ENCODE measurements around the gene TM4SF5.

The TM4SF5 gene

DNA sequence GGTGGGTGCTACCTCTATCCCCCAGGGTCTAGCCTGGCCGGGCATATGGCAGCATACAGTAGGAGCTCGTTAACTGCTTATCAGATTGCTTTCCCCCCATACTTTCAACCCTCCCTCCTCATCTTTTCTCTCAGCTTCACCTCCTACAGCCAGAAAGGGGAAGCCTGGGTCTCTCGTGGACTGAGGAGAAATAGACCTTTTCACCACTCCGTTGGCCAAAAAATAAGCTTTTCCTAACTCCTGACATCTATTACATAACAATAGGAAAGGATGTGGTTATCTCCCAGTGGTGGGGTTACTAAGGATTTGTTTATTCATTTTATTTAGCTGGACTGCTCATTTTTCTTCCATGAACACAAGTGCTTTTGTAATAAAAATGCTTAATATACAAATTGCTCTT lies 23.0 kb upstream of the TM4SF5 start:
- no peak for DNase-seq

DNA sequence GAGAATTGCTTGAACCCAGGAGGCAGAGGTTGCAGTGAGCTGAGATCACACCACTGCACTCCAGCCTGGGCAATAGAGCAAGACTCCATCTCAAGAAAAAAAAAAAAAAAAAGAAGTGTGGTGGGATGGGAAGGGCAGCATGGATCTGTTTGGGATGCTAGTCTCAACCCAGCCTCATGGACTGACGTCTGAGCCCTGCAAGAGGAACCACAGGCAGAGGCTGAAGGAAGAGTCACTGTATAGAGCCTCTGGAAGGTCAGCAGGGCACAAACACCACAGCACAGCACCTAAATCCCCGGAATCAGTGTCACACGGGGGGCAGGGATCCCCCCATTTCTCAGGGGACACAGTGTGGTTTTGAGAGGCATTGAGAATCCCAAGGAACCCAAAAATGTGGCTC lies 21.1 kb upstream of the TM4SF5 start:
- DNase-seq = no peak

DNA sequence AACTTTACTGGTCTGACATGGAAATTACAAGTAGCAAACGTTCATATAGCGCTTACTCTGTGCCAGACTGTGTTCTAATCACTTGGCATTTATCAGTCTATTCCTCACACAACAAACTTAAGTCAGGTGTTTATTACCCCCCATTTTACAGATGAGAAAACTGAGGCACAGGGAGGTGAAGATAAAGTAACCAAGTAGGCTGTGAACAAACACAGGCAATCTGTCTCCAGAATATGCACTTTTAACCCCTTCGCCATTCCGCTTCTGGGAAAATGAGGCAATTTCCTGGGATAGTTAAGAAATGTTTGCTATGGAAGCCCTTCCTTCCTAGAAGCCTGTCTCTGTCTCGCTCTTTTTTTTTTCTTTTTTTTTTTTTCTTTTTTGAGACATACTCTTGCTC lies 19.8 kb upstream of the TM4SF5 start:
- no peak for DNase-seq

DNA sequence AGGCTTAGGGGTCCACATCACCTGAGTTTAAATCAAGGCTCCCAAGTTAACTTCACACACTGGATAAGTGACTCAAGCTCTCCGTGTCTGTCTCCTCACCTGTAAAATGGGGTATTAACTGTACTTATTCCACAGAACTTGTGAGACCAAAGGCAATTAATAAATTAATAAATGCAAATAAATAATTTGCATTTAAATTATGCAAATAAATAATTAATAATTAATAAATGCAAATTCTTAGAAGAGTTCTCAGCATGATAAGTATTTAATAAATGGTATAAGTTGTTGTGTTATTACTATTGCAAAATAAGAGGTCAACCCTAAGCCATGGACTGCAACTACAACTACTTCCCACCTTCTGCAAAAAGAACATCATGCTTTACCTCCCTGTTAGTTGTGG lies 18.3 kb upstream of the TM4SF5 start:
- DNase-seq = no peak

DNA sequence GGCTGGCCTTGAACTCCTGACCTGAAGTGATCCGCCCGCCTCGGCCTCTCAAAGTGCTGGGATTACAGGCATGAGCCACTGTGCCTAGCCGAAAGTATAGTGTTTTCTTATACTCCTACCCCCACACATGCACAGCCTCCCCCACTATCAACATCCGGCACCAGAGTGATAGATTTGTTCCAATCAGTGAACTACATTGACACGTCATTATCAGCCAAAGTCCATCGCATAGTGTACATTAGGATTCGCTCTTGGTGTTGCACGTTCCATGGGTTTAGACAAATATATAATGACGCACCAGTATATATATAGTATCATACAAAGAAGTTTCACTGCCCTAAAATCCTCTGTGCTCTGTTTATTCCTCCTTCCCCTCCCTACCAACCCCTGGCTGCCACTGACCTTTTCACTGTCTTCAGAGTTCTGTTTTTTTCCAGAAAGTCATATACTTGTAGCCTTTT lies 11.9 kb upstream of the TM4SF5 start:
- DNase-seq = no peak

DNA sequence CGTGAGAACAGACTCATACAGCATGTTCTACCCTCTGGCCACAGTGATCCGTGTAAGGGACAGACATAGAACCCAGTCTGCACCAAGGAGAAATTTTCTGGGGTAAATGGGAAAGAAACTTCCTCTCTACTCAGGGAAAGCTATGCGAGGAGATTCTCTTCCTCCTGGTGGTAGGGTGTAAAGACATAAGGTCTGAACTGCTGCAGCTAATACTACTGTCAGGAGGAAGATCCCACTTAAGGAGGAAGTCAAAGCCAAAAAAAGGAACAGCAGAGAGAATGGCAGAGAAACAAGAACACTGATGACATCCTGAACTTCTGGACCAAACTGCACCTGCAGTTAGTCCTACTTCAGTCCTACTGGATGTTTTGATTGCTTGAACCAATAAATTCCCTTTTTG lies 7.1 kb upstream of the TM4SF5 start:
- no peak for DNase-seq

DNA sequence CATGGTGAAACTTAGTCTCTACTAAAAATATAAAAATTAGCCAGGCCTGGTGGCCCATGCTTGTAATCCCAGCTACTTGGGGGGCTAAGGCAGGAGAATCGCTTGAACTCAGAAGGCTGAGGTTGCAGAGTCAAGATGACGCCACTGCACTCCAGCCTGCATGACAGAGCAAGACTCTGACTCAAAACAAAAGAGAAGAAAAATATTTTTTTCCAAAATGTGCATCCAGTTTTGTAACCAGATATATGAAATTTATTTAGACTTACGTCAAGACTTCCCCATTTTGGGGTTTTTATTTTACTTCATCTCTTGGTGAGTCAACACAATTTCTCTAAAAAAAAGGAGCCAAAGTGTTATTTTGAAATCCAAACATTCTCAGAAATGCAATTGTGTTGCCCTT lies 5.5 kb upstream of the TM4SF5 start:
- no peak for DNase-seq

DNA sequence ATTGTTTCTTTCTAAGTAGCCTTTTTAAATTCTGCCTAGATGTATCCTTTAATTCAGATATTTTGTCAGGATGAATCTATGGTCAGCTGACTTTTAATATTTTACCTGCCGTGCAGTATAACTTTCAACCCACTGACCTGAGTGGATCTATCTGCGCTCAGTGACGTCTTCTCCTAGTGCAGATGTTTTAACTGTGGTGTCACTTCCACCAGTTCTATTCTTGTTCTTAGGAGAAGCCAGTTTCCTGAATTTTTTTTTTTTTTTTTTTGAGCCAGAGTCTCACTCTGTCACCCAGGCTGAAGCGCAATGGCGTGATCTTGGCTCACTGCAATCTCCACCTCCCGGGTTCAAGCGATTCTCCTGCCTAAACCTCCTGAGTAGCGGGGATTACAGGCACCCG lies 5.0 kb upstream of the TM4SF5 start:
- DNase-seq = no peak

DNA sequence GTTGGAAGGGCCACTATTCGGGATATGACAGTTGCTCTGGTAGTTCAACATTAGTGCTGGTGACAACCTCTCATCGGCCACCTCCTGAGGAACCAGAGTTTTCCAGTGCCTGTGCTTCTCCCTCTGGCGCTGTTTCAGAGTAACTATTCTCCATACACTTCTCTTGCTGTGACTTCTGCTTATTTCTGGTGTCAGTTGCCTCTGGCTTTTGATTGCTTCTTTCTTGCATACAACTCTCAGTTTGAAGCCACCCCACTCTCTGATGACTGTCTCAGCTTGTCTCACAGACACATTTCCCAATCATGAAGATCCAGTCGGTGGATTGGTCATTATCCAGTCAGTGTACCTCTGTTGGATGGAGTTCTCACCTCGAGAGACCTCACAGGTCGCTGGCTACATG lies 3.4 kb upstream of the TM4SF5 start:
- DNase-seq = no peak

DNA sequence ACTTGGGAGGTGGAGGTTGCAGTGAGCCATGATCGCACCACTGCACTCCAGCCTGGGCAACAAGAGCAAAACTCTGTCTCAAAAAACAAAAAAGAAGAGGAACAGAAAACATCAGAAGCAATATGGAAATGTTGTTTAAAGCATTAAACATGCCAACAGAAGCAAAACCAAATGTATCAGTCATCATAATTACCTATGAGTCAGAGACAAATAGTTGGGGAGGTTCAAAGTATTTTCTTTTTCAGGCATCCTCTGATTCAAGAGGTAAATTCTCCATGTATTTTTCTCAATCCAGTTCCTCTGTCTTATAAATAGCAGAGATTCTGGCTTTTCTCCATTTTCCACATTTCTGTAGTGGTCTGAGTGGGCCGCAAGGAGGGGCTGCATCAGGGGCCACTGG lies 2.1 kb upstream of the TM4SF5 start:
- DNase-seq = no peak

DNA sequence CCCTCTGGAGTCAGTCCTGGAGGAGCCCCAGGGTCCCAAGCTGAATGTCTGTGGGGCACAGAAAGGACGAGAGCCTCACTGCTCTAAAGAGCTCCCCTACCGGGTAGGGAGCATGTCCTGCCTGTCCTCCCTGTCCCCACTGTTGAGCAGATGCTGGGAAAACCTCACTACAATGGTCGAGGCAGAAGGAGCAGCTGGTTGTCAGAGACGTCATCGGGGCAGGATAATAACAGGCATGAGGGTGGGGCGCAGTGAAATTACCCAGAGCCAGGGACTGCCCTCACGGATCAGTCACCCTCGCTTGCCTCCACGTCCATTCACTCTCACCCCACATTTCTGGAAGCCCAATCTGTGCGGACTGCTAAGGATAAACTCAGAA lies 538 bp downstream of the TM4SF5 start:
- no peak for DNase-seq

DNA sequence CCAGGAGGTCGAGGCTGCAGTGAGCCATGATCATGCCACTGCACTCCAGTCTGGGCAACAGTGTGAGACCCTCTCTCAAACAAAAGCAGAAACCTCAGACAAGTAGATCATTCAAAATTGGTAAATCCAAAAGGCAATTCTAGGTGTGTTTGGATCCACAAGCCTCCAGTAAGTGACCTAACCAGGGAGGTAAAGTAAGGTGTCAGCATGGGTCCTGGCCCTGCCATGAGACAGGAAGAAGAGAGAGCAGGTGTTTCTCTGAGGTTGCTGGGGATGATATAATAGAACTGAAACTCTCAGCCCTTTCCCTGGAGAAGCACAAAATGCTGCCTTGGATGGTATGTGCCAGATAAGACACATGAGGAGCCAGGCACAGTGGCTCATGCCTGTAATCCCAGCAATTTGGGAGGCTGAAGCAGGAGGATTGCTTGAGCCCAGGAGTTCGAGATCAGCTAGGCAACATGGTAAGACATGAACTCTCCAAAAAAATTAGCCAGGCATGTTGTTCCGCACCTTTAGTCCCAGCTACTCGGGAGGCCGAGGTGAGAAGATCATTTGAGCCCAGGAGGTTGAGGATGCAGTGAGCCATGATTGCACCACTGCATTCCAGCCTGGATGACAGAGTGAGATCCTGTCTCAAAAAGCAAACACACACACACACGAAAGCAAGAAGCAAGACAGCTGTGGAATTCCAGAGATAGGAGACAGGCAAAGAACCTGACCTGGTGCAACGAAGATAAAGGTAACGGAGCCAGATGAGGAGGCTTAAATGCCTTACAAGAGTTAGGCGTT lies 6.5 kb downstream of the TM4SF5 start:
- no peak for DNase-seq

DNA sequence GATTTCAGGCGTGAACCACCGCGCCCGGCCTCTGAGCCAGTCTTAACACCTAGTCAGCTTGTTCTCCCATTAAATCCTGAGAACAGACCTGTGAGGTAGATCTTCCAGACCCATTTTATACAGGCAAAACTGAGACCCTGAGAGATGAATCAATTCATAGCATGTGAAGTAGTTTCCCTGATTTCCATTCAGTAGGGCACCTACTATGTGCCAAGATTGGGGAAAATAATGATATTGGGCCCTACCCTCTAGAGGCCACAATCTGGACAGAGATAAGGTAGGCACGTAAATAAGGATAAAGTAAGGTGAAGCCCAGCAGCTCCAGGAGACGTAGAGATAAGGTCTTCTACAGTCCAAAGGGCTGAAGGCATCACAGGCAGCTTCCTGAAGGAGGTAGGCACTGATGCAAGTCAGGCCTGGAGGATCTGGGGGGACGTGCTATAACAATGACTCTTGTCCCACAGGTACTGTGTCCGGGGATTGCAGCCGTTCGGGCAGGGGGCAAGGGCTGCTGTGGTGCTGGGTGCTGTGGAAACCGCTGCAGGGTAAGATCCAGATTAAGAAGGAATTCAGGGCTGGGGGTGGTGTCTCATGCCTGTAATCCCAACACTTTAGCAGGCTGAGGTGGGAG lies 8.8 kb downstream of the TM4SF5 start:
- no peak for DNase-seq

DNA sequence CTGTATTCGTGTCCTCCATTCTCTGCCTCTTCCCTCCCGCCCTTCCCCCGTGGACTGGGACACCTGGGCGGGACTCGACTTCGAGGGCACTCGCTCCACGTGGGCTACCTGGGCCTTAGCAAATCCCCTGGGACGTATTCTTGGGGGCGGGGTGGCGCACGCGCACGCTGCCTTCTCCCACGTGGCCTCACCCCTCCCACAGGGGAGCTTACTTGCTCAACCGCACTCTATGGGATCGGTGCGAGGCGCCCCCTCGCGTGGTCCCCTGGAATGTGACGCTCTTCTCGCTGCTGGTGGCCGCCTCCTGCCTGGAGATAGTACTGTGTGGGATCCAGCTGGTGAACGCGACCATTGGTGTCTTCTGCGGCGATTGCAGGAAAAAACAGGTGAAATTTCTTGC lies 11.0 kb downstream of the TM4SF5 start:
- DNase-seq = no peak

DNA sequence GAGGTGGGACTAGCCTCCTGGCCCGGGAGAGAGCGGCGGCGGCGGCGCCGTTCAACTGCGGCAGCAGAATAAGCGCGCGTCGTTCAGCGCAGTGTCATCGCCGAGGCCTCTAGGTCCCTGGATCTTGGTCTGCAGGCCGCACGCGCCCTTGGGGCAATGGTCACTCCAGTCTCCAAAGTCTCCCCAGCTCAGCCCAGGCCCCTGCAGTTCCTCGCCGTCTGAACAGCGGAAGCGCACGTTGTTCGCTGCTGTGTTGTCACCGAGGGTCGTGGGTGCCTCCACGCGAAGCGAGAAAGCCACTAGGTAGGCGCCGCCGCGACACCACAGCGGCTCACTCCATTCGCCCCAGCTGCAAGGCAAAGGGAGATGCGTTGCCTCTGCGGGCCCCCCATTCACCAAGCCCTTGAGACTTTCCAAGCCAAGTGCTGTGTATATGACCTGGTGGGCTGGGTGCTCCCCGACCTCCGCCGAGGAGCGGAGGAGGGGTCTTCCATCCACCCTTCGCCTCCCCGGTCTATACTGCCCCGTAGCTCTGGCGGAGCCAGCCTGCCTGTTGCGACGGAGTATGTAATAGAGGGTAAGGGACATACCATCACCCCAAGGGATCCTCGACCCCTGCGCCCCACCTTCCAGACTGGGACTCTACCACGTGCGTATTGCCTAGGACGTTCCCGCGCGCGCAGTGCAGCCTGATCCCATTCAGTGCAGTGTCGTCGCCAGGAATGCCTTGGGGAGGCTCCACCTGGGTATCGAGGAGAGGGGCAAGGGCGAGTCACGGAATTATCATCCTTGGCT lies 13.8 kb downstream of the TM4SF5 start:
- DNase-seq = no peak

DNA sequence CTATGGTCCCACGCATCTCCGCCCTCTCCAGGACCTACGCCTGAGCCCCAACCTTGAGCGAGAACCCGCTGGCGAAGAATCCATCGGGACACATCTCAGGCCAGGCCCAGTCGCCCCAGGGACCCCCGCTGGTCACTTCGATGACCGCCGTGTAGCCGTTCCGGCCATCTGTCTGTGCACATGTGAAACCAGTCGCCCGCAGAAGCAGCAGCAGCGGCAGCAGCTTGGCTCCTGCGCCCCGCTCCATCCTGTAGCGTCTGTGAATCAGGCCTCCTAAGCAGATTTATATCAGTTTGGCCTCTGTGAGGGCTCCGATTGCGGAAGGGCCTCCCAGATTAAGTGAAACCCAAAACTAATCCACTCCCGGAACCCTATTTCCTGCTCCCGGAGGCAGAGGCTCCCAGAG lies 14.4 kb downstream of the TM4SF5 start, which contains the start of gene VMO1:
VMO1 (minus strand) TSS at position 259 of the 406 bp plus-strand sequence; CDS start at position 247, 12 bp downstream.
- no peak for DNase-seq

DNA sequence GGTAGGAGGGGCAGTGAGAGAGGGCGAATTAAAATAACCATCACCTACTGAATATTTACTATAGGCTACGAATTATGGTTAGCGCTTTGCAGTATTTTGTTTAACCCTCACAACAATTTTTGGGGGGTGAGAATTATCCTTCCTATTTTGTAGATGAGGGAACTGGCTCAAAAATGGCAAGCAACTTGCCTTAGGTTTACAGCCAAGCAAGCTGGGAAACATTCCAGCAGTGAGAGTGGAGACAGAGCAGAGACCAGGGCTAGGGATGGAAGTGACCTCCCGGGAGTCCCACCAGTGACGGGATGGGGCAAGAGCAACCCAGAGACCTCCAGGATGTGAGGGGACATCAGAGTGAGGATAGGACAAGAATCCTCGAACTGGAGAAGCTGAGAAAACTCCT lies 14.8 kb downstream of the TM4SF5 start:
- DNase-seq = no peak

DNA sequence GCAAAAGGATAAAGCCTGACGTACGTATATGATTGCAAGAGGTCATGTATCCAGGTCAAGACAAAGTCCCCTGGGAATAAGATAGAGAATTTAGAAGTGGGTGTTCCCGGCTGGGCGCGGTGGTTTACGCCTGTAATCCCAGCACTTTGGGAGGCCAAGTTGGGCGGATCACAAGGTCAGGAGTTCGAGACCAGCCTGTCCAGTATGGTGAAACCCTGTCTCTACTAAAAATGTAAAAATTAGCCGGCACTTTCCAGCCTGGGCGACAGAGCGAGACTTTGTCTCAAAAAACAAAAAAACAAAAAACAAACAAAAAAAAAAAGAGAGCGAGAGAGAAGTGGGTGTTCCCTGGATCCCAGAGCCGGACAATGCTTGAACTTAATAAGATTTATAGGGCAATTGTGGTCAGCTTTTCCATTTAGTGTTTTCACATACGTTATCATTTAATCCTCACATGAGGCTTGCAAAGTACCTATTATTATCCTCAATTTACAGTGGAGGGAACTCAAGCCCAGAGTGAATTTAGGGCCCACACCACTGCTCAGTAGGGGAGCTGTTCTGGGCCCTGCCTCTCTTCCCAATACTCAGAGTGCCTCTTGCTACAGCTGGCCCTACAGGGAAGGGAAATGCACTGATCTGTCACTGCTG lies 16.6 kb downstream of the TM4SF5 start:
- no peak for DNase-seq

DNA sequence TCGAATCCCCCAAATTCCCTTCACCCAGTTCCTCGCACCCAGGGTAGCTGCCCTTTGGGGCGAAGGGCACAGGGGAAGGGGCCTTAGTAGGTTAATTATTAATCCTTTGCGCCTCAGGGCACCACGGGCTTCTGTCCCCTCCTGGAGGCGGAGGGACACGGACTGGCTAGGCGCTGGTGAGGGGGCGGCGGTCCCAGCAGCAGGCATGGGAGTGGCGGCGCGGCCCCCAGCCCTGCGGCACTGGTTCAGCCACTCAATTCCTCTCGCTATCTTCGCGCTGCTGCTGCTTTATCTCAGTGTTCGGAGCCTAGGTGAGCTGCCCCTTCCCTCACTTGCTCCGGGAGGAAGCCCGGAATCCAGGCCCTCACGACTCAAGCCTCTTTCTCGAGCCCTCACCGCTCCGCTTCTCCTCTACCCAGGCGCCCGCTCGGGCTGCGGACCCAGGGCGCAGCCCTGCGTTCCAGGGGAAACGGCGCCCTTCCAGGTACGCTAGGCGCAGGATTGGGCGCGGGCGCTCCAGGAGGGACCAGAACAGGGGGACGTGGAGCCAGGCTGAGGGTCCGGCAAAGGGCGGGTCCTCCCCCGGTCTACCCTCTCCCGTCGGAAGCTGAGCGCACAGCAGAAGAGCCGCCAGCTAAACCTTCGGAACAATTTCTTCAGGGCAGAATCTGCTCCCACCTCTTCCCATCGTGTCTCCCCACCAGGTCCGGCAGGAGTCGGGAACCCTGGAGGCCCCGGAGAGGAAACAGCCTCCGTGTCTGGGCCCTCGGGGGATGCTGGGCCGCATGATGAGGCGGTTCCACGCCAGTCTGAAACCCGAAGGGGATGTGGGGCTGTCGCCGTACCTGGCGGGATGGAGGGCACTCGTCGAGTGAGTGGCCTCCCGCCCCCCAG lies 17.4 kb downstream of the TM4SF5 start, which contains the start of gene GLTPD2:
GLTPD2 (plus strand) TSS at position 158 of the 894 bp plus-strand sequence; CDS start at position 206, 48 bp downstream.
- DNase-seq = no peak

DNA sequence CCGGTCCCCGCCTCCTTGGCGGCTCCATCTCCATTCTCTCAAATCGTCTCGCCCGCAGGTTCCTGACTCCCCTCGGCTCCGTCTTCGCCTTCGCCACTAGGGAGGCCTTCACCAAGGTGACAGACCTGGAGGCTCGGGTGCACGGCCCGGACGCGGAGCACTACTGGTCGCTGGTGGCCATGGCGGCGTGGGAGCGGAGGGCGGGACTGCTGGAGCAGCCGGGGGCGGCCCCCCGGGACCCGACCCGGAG lies 17.9 kb downstream of the TM4SF5 start:
- DNase-seq = no peak

DNA sequence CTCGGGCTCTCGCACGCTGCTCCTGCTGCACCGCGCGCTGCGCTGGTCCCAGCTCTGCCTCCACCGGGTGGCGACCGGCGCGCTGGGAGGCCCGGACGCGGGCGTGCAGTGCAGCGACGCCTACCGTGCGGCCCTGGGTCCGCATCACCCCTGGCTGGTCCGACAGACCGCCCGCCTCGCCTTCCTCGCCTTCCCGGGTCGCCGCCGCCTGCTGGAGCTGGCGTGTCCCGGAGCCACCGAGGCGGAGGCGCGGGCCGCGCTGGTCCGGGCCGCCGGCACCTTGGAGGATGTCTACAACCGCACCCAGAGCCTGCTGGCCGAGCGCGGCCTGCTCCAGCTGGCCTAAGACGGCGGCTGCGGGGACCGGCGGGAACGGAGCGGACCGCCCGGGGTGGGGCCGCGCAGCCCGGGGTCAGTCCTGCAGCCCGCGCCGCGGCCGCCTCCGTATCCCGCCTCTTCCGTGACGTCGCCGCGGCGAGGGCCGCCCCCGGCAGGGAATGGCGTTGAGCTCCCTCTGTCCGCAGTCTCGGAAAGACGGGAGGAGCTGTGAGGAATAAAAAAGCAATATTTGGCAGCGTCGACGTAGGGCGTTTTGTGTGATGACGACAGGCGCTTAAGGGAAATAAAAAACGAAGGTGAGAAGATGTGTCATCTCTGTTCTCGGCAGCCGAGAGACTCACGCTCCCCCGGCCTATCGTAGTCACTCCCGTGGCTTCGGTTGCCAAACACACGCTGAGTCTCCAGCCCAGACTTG lies 18.4 kb downstream of the TM4SF5 start:
- peak; percentile 79 for DNase-seq

DNA sequence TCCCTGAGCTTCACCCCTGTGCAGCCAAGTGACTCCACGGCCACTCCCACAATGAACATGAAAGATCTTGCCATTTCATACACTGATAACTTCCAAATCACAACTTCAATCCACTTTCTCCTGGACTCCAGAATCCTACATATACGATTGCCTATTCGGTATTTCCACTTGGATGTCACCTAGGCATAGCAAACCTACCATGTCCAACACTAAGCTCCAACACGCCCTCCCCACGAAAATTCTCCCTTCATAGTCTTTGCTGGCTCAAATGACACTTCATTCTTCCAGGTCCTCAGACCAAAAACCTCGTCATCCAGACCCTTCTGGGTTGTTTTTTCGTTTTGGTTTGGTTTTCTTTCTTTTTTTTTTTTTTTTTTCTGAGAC lies 19.0 kb downstream of the TM4SF5 start:
- no peak for DNase-seq

All from NCI-H510A (cell line).